Posterior vena cava (tissue), 2 donors: ENCODE results near the gene MMAB. TPM values are rescaled to one million over a fixed set of nuclear protein-coding genes. Genes with fewer than 3 reads are reported as not detected.

Experiments used
- DNase-seq: peaks from one replicate; pipeline ENCODE4 v3.0.0-alpha.2; 2020; ENCODE audit warnings: low spot score
- intact Hi-C, 2 donors: fragments of 100-400 bp; cut with DNase I; formaldehyde crosslinking; loops; one replicate each; pipeline versions ENCODE4 v1.14.1 to v1.14.2; 2022 to 2023
- long read RNA-seq, 2 donors: library from polyadenylated mRNA; unstranded; transcript quantifications; one replicate each; pipeline ENCODE4 v2.0.0, GENCODE V29; 2020 to 2021
- total RNA-seq, 2 donors: library from RNA; stranded (reverse); fragmentation: NEBNext Ultra II Directional; extraction: Animal tissue kit (Norgen Biotek cat#: 25700); gene quantifications; one replicate each; pipeline ENCODE4 v1.2.1, GENCODE V29; 2021
- donor health status: DM: yes; HTN: yes; CAD: no.
- donor health status: DM: yes; HTN: yes; CAD: no.

Gene MMAB
- total RNA-seq, result 10 to 100 TPM; 17.9 to 20.0 TPM
- long read RNA-seq, donor 1, full-length matches to known transcripts, result 5 of 6 reads
- long read RNA-seq, donor 1, partial matches to known transcripts, result 0 of 6 reads
- long read RNA-seq, donor 1, other reads (novel, unspliced or antisense), result 1 of 6 reads
- long read RNA-seq, donor 2, full-length matches to known transcripts, result 29 of 34 reads
- long read RNA-seq, donor 2, partial matches to known transcripts, result 0 of 34 reads
- long read RNA-seq, donor 2, other reads (novel, unspliced or antisense), result 5 of 34 reads

DNA sequence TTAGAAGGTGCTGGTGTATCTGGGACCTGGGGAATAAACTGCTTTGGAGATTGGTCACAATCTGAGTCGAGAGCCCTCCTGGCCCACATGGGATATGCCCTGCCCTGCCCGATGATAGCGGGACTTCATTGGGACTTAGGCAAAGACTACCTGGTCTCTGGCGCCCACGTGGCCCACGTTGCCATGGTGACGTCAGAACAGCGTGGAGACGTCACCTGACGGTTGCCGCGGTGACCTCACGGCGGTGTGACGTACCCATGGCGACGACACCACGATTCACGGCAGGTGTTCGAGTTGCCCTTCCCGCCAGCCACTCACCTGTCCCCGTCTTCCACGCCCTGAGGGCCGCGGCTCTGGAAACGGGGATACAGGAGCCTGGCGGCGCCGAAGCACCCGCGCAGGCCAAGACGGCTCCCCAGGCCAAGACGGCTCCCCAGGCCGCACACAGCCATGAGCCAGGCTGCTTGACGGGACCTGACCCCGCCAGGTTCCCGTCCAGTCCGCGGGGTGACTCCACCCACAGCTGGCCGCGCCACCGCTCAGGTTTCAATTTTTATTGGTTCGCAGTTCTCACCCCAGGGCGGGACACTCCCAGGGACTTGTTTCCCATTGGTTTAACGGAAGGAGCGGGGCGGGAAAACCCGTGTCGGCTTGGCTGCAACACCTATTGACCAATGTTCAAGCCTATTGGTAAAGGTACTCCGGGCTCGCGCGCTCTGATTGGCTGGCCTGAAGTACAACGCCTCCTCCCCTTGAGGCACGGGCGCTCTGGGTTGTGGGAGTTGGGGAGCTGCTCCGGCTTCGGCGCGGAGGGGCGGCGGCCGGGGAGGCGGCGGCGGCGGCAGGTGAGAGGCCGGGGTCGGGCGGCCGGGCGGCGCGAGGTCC, at the start of gene MMAB, which contains the start of gene MVK:
Gene MMAB (minus strand): TSS at position 476 of the 885 bp plus-strand sequence. CDS start 24 bp downstream, at position 452.
Gene MVK (plus strand): TSS at position 766 of the 885 bp plus-strand sequence. CDS start 1,029 bp downstream, outside the sequence.
- intact Hi-C loops, result no loop called here
- DNase-seq, result peak; percentile 99

GRCh38 chr12:109621901-109622364, 48.6 kb upstream of the MMAB start:
- DNase-seq, result no peak
- intact Hi-C loops, result no loop called here

GRCh38 chr12:109621211-109621694, 47.9 kb upstream of the MMAB start:
- no peak for DNase-seq
- intact Hi-C loops, result no loop called here

DNA sequence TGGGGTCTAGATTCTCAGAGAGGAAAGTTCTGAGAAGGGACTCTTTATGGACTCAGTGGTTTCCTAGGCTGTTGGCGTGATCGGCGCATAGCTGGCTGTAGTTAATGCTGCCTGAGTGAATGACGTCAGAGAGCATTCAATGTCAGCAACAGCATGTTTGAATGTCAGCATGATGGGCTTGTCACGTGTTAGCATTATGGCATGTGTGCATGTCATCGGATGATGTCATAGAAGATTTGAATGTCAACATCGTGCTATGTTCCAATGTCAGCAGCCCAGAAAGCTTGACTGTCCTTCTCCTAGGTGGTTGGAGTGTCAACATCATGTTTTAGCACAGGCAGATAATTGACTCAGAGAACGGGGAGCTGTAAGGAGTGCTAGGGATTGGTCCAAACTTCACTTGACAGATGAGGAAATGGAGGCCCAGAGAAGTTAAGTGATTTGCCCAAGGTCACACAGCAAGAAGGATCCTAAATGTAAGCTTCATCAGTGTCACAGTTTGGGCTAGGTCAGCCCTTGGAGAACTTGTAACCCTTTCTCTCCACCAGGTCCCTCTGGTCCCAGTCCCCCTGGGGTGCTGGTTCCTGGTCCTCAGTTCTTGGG, 45.8 kb upstream of the MMAB start:
- no peak for DNase-seq
- intact Hi-C loops, result no loop called here

- no peak for DNase-seq
- intact Hi-C loops, result no loop called here
Observed at GRCh38 chr12:109618082-109618481, 44.8 kb upstream of the MMAB start.

DNA sequence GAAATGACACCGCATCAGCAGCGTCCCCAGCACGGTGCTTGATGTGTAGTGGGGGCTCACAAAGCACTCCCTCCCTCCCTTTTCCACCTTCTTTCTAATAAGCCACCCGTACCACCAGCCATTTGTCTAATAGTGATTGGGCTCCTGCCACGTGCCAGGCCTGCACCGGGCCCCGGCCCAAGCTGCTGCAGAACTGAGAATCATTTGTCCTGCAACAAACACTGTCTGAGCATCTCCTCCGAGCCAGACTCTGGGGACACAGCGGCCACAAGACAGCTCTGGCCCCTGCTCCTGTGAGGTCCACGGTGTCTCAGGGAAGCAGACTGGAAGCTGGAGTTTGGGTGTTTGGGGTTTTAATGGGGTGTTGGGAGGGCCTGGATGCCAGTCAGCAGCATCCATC, 44.2 kb upstream of the MMAB start:
- intact Hi-C loops, result no loop called here
- no peak for DNase-seq

- no peak for DNase-seq
- intact Hi-C loops, result no loop called here
Observed at GRCh38 chr12:109615556-109616229, 42.4 kb upstream of the MMAB start.

- DNase-seq, result no peak
- intact Hi-C loops, result no loop called here
Observed at GRCh38 chr12:109613649-109614455, 40.5 kb upstream of the MMAB start.

DNA sequence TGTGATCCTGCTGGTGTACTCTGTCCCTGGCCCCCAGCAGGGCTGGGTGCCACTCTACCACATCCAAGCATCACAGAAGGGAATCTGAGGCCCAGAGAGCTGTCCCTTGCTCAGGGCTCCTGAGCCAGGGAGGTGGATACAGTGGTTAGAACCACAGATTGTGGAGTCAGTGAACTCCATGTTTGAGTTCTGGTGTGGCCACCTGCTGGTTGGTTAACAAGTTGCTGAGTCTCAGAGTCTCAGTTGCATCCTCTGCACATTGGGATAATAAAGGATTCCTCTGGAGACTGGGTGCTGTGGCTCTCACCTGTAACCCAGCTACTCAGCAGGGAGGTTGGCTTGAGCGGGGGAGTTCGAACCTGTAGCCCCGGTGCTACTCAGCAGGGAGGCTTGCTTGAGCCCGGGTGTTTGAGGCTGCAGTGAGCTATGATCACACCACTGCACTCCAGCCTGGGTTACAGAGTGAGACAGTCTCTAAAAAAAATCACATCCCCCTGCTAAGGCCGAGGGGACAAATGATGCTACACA, 39.7 kb upstream of the MMAB start:
- intact Hi-C loops, result no loop called here
- no peak for DNase-seq

DNA sequence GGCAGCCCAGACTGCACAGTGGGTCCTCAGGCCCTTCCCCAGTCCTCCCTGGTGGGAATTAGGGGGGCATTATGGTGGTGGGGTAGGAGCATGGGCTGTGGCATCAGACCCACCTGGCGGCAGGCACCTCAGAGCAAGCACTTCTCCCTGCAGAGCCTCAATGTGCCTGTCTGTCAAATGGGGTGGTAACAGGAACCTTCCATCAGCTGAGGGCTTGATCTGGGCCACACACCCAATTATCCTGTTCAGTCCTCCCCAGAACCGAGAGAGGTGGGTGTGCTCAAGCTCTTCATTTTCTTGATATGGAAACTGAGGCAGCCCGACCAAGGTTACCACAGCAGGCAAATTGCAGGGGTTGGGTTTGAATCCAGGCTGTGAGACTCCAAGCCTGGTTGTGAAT, 38.7 kb upstream of the MMAB start:
- intact Hi-C loops, result no loop called here
- DNase-seq, result no peak

DNA sequence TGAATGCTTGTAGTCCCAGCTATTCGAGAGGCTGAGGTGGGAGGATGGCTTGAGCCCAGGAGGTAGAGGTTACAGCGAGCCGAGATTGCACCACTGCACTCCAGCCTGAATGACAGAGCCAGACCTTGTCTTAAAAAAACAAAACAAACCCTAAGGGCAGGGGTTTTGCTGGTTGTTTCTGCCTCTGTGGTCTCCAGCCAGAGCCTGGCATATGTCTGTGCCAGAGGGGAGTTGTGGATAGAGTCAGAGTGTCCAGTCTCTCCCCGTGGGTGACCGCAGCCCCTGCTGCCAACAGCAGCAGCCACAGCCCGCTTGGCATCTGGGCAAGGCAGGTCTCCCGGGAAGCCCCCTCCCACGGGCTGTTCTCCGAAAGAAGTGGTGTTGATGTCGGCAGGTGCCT, 37.9 kb upstream of the MMAB start:
- intact Hi-C loops, result loop anchor here in 1 of 2 donors (1.0 kb wide), 1 partner anchor 45 kb away; no protein-coding TSS in a partner anchor
- no peak for DNase-seq

GRCh38 chr12:109610523-109610922, 37.2 kb upstream of the MMAB start:
- no peak for DNase-seq
- intact Hi-C loops, result no loop called here

- DNase-seq, result no peak
- intact Hi-C loops, result no loop called here
Observed at GRCh38 chr12:109609342-109609741, 36.0 kb upstream of the MMAB start.

DNA sequence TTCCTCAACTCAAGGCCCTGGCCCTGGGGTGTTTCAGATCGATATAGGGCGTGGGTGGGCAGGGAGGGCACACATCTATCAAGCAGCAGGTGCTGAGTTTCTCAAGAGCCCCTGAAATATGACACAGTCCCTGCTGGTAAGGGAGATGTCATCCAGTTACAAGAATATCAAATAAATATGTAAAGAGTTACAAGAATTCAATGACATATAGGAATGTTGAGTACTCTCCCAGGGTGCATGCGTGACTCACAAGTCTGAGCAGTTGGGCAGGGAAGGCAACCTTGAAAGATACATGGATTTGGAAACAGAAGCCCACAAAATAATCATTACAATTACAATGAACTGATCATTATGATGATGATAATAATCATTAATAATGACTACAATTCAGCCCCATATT, 35.5 kb upstream of the MMAB start:
- DNase-seq, result no peak
- intact Hi-C loops, result no loop called here

DNA sequence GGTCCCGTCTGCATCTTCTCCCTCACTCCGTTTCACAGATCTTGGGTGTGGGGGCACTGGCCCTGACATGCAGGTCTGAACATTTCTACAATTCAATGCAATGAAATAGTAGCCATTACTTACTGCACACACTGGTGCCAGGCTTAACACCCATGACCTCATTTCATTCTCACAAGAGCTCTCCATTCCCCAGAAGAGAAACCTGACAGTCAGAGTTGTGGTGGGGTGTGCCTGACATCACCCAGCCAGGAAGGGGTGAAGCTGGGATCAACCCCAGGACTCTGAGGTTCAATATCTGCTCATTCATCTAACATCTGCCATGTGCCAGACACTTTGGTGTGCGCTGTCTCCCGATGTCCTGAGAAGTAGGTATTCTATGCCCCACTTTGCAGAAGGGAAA, 35.0 kb upstream of the MMAB start:
- no peak for DNase-seq
- intact Hi-C loops, result no loop called here

GRCh38 chr12:109607618-109608017, 34.3 kb upstream of the MMAB start:
- intact Hi-C loops, result no loop called here
- no peak for DNase-seq

GRCh38 chr12:109606320-109607028, 33.2 kb upstream of the MMAB start:
- intact Hi-C loops, result no loop called here

More at GRCh38 chr12:109606320-109607028, 33.2 kb upstream of the MMAB start:
- no peak for DNase-seq
